HG03571 (cell line): ENCODE measurements around the gene SLC35D2.
"Not testable (repeated sequence)": the region's sequence is repeated elsewhere in the genome, so short reads cannot be mapped to it uniquely, and the experiment has no call there.

ENCODE experiments used
- ATAC-seq: cut with Tn5 transposase; IDR thresholded peaks from one replicate; pipeline ENCODE4 v1.9.1; 2021; ENCODE audit not compliant: unreplicated experiment

Gene SLC35D2

GRCh38 chr9:96361668-96362067 lies 21.8 kb downstream of the SLC35D2 start:
- no peak for ATAC-seq

DNA sequence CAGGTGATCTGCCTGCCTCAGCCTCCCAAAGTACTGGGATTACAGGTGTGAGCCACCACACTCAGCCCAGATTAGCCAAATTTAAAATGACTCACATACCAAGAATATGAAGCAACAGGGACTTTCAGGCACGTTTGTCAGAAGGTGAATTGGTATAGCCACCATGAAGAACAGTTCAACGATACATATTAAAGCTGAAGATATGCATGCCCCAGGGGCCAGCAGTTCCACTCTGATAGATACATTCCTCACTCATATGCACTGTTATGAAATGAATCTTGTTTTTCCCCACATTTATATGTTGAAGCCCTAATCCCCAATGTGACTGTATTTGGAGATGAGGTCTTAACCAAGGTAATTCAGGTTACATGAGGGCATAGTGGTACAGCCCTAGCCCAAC lies 22.5 kb downstream of the SLC35D2 start:
- ATAC-seq = no peak

GRCh38 chr9:96360523-96360922 lies 23.0 kb downstream of the SLC35D2 start:
- ATAC-seq = not testable (repeated sequence)

DNA sequence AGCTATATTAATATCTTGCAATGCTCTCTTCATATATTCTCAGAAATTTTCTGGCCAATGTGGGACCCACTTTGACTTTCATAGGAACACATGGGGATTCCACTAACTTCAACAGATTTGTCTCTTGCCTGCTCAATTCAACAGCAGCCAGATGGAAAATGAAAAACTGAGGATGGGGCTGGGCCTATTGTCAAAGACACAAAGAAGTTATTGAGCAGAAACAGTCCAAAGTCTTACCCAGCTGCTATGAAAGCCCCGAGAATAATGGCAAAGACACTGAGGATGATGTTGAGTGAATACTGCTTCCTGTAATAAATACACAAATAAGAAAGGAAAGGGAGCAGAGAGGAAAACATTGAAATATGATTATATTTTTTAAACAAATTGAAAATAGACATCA lies 32.6 kb downstream of the SLC35D2 start:
- no peak for ATAC-seq

DNA sequence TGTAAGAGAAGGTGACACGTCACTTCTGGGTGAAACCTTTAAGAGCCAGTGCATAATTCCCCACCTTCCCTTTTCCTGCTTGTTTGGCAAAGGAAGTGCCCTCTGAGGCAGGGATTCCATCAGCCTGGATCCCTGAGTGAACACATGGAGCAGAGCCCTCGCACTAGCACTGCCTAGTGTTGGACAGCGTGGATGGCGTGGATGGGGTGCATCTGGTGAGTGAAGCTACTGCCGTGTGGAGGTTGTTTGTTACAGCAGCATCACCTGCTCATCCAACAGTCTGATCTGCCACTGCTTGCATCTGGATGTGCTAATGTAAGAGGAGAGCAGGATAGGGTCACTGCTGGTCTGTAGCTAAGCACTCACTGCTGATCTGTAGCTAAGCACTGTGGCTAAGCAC lies 35.2 kb downstream of the SLC35D2 start:
- ATAC-seq = no peak

GRCh38 chr9:96345551-96345950 lies 38.0 kb downstream of the SLC35D2 start:
- no peak for ATAC-seq

GRCh38 chr9:96344458-96345180 lies 38.9 kb downstream of the SLC35D2 start:
- ATAC-seq = no peak

- ATAC-seq = no peak
Observed at GRCh38 chr9:96343515-96344360, 39.8 kb downstream of the SLC35D2 start.

DNA sequence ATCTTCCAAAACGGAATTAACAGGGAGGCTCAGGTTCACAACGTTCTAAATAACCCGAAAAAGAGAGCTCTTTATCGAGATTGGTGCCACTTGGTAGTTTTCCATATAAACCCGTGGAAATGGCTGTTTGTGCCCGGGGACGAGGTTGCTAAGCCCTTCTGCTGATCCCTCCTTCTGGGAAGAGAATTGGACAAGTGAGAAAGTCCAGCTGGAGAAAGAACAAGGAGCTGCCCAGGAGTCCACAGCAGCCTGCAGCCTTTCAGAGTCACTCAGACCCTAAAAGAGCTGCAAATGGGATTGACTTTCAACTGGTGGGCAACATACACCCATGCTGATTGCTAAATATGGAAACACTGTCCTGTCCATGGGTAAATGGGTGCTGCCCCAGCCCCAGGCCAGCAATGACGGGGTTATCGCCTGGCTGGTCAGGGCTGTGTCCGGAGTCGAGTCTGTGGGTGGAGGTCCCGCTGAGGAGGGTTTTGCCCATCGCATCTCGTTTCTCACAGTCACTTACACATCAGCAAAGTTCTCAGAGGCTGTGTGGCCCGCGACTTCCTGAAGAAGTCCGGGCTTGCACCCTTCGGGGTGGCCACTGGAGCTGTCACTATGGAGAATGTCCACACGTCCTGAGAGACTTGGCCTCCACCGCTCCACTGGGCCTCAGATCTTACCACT lies 40.8 kb downstream of the SLC35D2 start:
- no peak for ATAC-seq

GRCh38 chr9:96340707-96341106 lies 42.8 kb downstream of the SLC35D2 start:
- ATAC-seq = no peak

GRCh38 chr9:96338299-96338698 lies 45.2 kb downstream of the SLC35D2 start:
- ATAC-seq = no peak

DNA sequence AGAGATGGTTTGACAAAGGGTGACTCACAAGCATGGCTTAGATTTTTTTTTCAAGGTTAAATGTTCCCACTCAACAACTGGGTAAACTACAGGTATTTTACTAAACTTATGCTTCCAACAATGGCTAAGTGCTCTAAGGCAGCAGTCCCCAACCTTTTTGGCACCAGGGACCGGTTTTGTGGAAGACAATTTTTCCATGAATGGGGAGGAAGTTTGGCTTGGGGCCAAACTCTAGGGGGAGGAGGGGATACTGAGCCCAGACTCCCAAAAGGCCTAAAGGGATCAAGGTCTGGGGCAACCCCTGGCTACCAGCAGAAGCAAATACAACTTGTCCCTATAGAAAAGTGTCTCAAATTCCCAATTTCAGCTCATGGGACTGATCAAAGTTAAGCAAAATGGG lies 49.6 kb downstream of the SLC35D2 start:
- no peak for ATAC-seq

- ATAC-seq = no peak
Observed at GRCh38 chr9:96331236-96331947, 52.1 kb downstream of the SLC35D2 start.

DNA sequence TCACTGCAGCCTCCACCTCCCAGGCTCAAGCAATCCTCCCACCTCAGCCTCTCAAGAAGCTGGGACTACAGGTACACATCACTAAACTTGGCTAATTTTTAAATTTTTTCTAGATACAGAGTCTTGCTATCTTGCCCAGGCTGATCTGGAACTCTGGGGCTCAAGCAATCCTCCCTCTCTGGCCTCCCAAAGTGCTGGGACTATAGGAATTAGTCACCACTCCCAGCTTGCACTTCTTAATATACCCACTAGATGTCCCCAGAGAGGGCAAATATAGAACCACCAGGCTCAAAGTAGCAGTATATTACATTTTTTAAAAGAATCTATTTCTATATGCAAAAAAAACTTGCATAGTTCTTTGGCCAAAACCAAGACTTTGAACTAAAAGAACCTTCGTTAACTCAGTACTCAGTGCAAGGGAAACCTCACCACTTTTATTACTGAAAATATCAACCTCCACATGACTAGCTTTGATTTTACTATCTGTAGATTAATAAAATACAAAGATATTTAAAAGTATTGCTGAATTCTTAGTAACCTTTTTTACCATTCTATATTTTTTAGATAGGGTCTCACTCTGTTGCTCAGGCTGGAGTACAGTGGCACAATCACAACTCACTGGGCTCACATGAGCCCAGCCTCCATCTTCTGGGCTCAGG lies 55.7 kb downstream of the SLC35D2 start:
- no peak for ATAC-seq

DNA sequence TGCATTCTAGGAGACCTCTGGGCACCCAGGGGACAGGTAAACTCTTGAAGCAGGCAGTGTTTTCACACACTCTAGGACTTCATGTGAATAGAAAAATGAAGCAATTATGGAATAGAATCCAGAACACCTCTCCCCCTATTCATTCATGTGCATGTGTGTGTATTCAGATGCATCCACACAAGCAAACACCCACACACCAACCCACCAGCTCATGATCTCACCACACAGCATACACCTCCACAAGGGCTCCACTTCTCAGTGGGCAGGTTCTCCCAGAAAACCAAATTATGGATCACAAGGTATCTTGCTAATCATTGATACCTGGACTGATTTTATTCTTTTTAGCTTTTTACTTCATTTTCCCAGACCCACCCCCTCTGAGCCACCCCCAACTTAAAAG lies 60.3 kb downstream of the SLC35D2 start:
- ATAC-seq = no peak

DNA sequence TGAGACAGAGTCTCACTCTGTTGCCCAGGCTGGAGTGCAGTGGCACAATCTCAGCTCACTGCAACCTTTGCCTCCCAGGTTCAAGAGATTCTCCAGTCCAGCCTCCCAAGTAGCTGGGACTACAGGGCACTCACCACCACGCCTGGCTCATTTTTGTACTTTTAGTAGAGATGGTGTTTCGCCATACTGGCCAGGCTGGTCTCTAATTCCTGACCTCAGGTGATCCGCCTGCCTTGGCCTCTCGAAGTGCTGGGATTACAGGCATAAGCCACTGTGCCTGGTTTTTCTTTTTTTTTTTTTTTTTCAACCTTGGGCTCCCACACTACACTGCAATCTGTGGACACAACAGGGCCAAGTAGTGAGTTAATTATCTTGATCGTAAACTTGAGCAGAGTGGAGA lies 60.8 kb downstream of the SLC35D2 start:
- ATAC-seq = not testable (repeated sequence)

GRCh38 chr9:96322210-96322609 lies 61.3 kb downstream of the SLC35D2 start:
- not testable (repeated sequence) for ATAC-seq

DNA sequence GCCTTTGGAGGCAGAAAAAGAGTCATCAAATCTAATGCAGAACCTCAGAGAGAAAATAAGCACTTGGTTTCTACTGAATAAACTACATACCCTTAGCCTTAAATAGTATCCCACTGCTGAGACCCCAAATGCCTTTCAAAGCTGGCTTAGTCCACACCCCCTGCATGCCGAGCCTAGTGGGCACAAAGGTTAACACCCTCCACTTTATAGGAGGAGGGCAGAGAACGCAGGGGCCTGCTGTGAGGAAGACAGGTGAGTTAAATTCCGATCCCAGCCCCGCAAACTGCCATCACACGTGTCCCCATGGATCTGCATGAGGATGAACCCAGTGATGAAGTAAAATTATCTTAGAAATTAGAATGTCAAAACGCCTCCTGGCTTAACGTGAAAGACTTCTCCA lies 62.0 kb downstream of the SLC35D2 start:
- ATAC-seq = no peak

GRCh38 chr9:96320749-96321280 lies 62.7 kb downstream of the SLC35D2 start:
- ATAC-seq = no peak

DNA sequence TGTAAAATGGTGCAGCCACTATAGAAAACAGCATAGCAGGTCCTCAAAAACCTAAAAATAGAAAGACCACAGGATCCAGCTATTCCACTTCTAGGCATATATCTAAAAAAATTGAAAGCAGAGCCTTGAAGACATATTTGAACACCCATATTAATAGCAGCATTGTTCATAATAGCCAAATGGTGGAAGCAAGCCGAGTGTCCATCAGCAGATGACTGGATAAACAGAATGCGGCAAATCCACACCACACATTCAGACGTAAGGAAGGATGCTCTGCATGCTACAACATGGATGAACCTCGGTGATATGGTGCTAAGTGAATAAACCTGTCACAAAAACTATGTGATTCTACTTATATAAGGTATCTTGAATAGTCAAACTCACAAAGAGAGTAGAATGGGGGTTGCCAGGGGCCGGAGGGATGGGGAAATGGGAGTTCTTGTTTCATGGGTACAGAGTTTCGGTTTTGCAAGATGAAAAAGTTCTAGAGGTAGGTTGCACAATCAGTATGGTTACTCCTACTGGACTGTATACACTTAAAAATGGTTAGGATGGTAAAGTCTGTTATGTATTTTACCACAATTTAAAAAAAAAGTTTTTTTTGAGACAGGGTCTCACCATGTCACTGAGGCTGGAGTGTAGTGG lies 64.5 kb downstream of the SLC35D2 start:
- ATAC-seq = no peak
